Naive thymus-derived CD4-positive, alpha-beta T cell (primary cell): ENCODE measurements around the gene WFDC13. TPM values are rescaled to one million over a fixed set of nuclear protein-coding genes. Genes with fewer than 3 reads are reported as not detected.
"Not testable (repeated sequence)": the region's sequence is repeated elsewhere in the genome, so short reads cannot be mapped to it uniquely, and the experiment has no call there.

Source experiments
- ATAC-seq: fragments of 150-1000 bp; cut with Tn5 transposase; 2 replicates; pipeline ENCODE4 v1.10.0; 2021; ENCODE audit warnings: mild to moderate bottlenecking, moderate library complexity
- CTCF ChIA-PET: fragments of 350-600 bp; sonication (Branson Sonifier 250); formaldehyde crosslinking; loops from one replicate; lab custom pipeline; 2021; ENCODE audit warnings: antibody characterized with exemption; lab: Charles Lee
- POLR2A ChIA-PET: fragments of 350-600 bp; sonication (Branson Sonifier 250); formaldehyde crosslinking; loops from one replicate; lab custom pipeline; 2021; ENCODE audit warnings: antibody characterized with exemption, inconsistent platforms; lab: Charles Lee
- DNase-seq, 9 donors: peaks; one replicate each; pipeline versions ENCODE4 v3.0.0 to v3.0.0-alpha.2; 2020 to 2022; ENCODE audit warnings: mixed read lengths in 1 of 9
- H3K27ac ChIP-seq: one replicate; pipeline ENCODE4 v1.7.0; 2013; ENCODE audit warnings: mild to moderate bottlenecking, low read depth, low read length, moderate library complexity
- H3K27me3 ChIP-seq, 2 donors: one replicate each; pipeline ENCODE4 v1.7.0; 2013; ENCODE audit warnings: low read length in 2 of 2, mild to moderate bottlenecking in 2 of 2, moderate library complexity in 2 of 2; ENCODE audit not compliant: control insufficient read depth in 2 of 2, insufficient read depth in 2 of 2
- H3K36me3 ChIP-seq, 3 experiments: 1 replicate in 2 of 3; 2 replicates in 1 of 3; pipeline ENCODE4 v1.7.0; 2013; ENCODE audit warnings: low read length in 3 of 3, mild to moderate bottlenecking in 3 of 3, moderate library complexity in 1 of 3; ENCODE audit not compliant: insufficient read depth in 3 of 3, control insufficient read depth in 2 of 3
- H3K4me1 ChIP-seq, 2 donors: one replicate each; pipeline ENCODE4 v1.7.0; 2013; ENCODE audit warnings: low read length in 2 of 2, mild to moderate bottlenecking in 2 of 2, moderate library complexity in 1 of 2; ENCODE audit not compliant: control insufficient read depth in 2 of 2, insufficient read depth in 2 of 2
- H3K4me3 ChIP-seq: 2 replicates; pipeline ENCODE4 v1.7.0; 2013; ENCODE audit warnings: mild to moderate bottlenecking, low read length
- H3K9me3 ChIP-seq, 3 experiments: 1 replicate in 2 of 3; 2 replicates in 1 of 3; pipeline ENCODE4 v1.7.0; 2013; ENCODE audit warnings: low read length in 3 of 3; ENCODE audit not compliant: control insufficient read depth in 2 of 3
- H3K27ac Mint-ChIP-seq, 9 donors: one replicate each; pipeline ENCODE4 v1.8.0; 2020 to 2022; ENCODE audit warnings: mixed read lengths in 9 of 9, mild to moderate bottlenecking in 8 of 9, moderate library complexity in 5 of 9, inconsistent platforms in 2 of 9
- H3K27me3 Mint-ChIP-seq, 5 donors: one replicate each; pipeline ENCODE4 v1.8.0; 2021 to 2022; ENCODE audit warnings: mixed read lengths in 5 of 5, mild to moderate bottlenecking in 1 of 5
- H3K36me3 Mint-ChIP-seq, 5 donors: one replicate each; pipeline ENCODE4 v1.8.0; 2020 to 2022; ENCODE audit warnings: mixed read lengths in 5 of 5, mild to moderate bottlenecking in 3 of 5, inconsistent platforms in 1 of 5
- H3K4me1 Mint-ChIP-seq, 7 donors: one replicate each; pipeline ENCODE4 v1.8.0; 2020 to 2022; ENCODE audit warnings: mixed read lengths in 7 of 7, mild to moderate bottlenecking in 3 of 7, inconsistent platforms in 1 of 7
- H3K4me3 Mint-ChIP-seq, 10 donors: one replicate each; pipeline ENCODE4 v1.8.0; 2020 to 2022; ENCODE audit warnings: mild to moderate bottlenecking in 10 of 10, mixed read lengths in 10 of 10, moderate library complexity in 6 of 10, inconsistent platforms in 2 of 10
- H3K9me3 Mint-ChIP-seq, 11 donors: one replicate each; pipeline ENCODE4 v1.8.0; 2020 to 2022; ENCODE audit warnings: mixed read lengths in 11 of 11, mild to moderate bottlenecking in 4 of 11, inconsistent platforms in 1 of 11, moderate library complexity in 1 of 11
- intact Hi-C, 2 donors: fragments of 100-400 bp; cut with micrococcal nuclease; formaldehyde crosslinking; loops; one replicate each; pipeline ENCODE4 v1.15.1; 2023
- polyA plus RNA-seq, 2 donors: library from polyadenylated mRNA; unstranded; fragments of 300-500 nt; fragmentation: Illumina TruSeq; gene quantifications; one replicate each; pipeline ENCODE4 v1.2.3, GENCODE V29; 2021
- total RNA-seq, 6 experiments: library from RNA in 5 of 6; stranded (reverse) in 5 of 6; gene quantifications; 1 replicate in 5 of 6; 2 replicates in 1 of 6; pipeline ENCODE4 v1.2.3 and lab custom pipeline; 2021 to 2026

Gene WFDC13
- total and polyA plus RNA-seq, 7 experiments from 2014 or later = not detected

- Histone ChIP-seq H3K27ac (no peak overlapping the region), H3K9me3 (no peaks in the 10 kb centered on the region), H3K4me3 (no peak overlapping the region), H3K27me3 (no peaks in the 10 kb centered on the region), H3K36me3 (no peaks in the 10 kb centered on the region), H3K4me1 (no peaks in the 10 kb centered on the region)
- no peak overlapping the region for H3K4me3 Mint-ChIP-seq
- peaks cover 0 to 9% (median 5%) of the 10 kb centered on the region in 11 donors for H3K9me3 Mint-ChIP-seq
- H3K27me3 Mint-ChIP-seq = peaks cover 13 to 46% (median 37%) of the 10 kb centered on the region in 5 donors
- ATAC-seq (no peak), DNase-seq (no peak)
- no peak overlapping the region for H3K27ac Mint-ChIP-seq
- H3K4me1 Mint-ChIP-seq = no peaks in the 10 kb centered on the region
- intact Hi-C loops = no loop called here
- ChIA-PET CTCF (no interaction called here), POLR2A (no interaction called here)
- H3K36me3 Mint-ChIP-seq = peaks cover 0 to 8% (median 0%) of the 10 kb centered on the region in 5 donors
Observed at GRCh38 chr20:45695496-45695895, 6.3 kb upstream of the WFDC13 start.

- CTCF ChIA-PET = no interaction called here
- ATAC-seq = no peak
Observed at GRCh38 chr20:45701104-45701503, 734 bp upstream of the WFDC13 start.

GRCh38 chr20:45704969-45705637, 3.3 kb downstream of the WFDC13 start, which contains the start of gene WFDC10B:
Gene WFDC10B (minus strand): TSS chr20:45705019. CDS start chr20:45685992, 19,027 bp downstream.
- no peaks in the 10 kb centered on the region for H3K4me1 Mint-ChIP-seq
- intact Hi-C loops = no loop called here
- Histone ChIP-seq H3K27me3 (no peaks in the 10 kb centered on the region), H3K4me3 (no peak within 1 kb of the TSS), H3K27ac (no peak within 1 kb of the TSS), H3K4me1 (no peaks in the 10 kb centered on the region), H3K9me3 (no peaks in the 10 kb centered on the region), H3K36me3 (no peaks in the 10 kb centered on the region)
- no peaks in the 10 kb centered on the region for H3K36me3 Mint-ChIP-seq
- H3K27me3 Mint-ChIP-seq = peaks cover 29 to 48% (median 41%) of the 10 kb centered on the region in 5 donors
- CTCF ChIA-PET = interaction anchor here (1.3 kb wide), 1 partner anchor 66 kb away, joined by 3 read pairs; no protein-coding TSS in a partner anchor
- ATAC-seq (no peak), DNase-seq (no peak)
- no peak within 1 kb of the TSS for H3K4me3 Mint-ChIP-seq
- H3K27ac Mint-ChIP-seq = no peak within 1 kb of the TSS
- peaks cover 0 to 5% (median 0%) of the 10 kb centered on the region in 11 donors for H3K9me3 Mint-ChIP-seq
- POLR2A ChIA-PET = no interaction called here

More at GRCh38 chr20:45701104-45701503, 734 bp upstream of the WFDC13 start:
- H3K36me3 Mint-ChIP-seq = no peaks in the 10 kb centered on the region
- H3K4me1 ChIP-seq = no peaks in the 10 kb centered on the region
- H3K27me3 ChIP-seq = no peaks in the 10 kb centered on the region
- peaks cover 0 to 5% (median 0%) of the 10 kb centered on the region in 11 donors for H3K9me3 Mint-ChIP-seq
- no peaks in the 10 kb centered on the region for H3K4me1 Mint-ChIP-seq
- H3K36me3 ChIP-seq = no peaks in the 10 kb centered on the region
- H3K27ac Mint-ChIP-seq = no peak overlapping the region
- no peak overlapping the region for H3K27ac ChIP-seq
- no peak overlapping the region for H3K4me3 ChIP-seq
- DNase-seq = no peak
- peaks cover 16 to 30% (median 27%) of the 10 kb centered on the region in 5 donors for H3K27me3 Mint-ChIP-seq
- H3K9me3 ChIP-seq = no peaks in the 10 kb centered on the region
- intact Hi-C loops = no loop called here
- POLR2A ChIA-PET = no interaction called here
- H3K4me3 Mint-ChIP-seq = no peak overlapping the region

- H3K27me3 Mint-ChIP-seq = peaks cover 36 to 68% (median 56%) of the 10 kb centered on the region in 5 donors
- CTCF ChIA-PET, DNase-seq, H3K4me3 ChIP-seq, POLR2A ChIA-PET, H3K4me1 ChIP-seq, H3K36me3 Mint-ChIP-seq, H3K27me3 ChIP-seq, H3K4me3 Mint-ChIP-seq, H3K36me3 ChIP-seq, H3K27ac ChIP-seq, ATAC-seq, H3K27ac Mint-ChIP-seq, intact Hi-C loops, H3K9me3 ChIP-seq, H3K4me1 Mint-ChIP-seq: not testable (repeated sequence)
- peaks cover 0 to 18% (median 2%) of the 10 kb centered on the region in 11 donors for H3K9me3 Mint-ChIP-seq
Observed at GRCh38 chr20:45716141-45716688, 14.4 kb downstream of the WFDC13 start.

GRCh38 chr20:45722047-45722446, 20.2 kb downstream of the WFDC13 start, which contains the start of gene SPINT4:
Gene SPINT4 (plus strand): TSS chr20:45722347. CDS start chr20:45722368, 21 bp downstream.
- H3K4me3 Mint-ChIP-seq = no peak within 1 kb of the TSS
- Histone ChIP-seq H3K27me3 (no peaks in the 10 kb centered on the region), H3K4me3 (no peak within 1 kb of the TSS), H3K27ac (no peak within 1 kb of the TSS), H3K36me3 (no peaks in the 10 kb centered on the region), H3K9me3 (no peaks in the 10 kb centered on the region), H3K4me1 (no peaks in the 10 kb centered on the region)
- ChIA-PET CTCF (no interaction called here), POLR2A (no interaction called here)
- H3K9me3 Mint-ChIP-seq = peaks cover 0 to 7% (median 0%) of the 10 kb centered on the region in 11 donors
- no peak within 1 kb of the TSS for H3K27ac Mint-ChIP-seq
- H3K36me3 Mint-ChIP-seq = no peaks in the 10 kb centered on the region
- ATAC-seq (no peak), DNase-seq (no peak)
- intact Hi-C loops = no loop called here
- no peaks in the 10 kb centered on the region for H3K4me1 Mint-ChIP-seq
- peaks cover 32 to 61% (median 56%) of the 10 kb centered on the region in 5 donors for H3K27me3 Mint-ChIP-seq

- Histone ChIP-seq H3K4me1 (no peaks in the 10 kb centered on the region), H3K36me3 (no peaks in the 10 kb centered on the region), H3K9me3 (no peaks in the 10 kb centered on the region), H3K4me3 (no peak overlapping the region), H3K27me3 (no peaks in the 10 kb centered on the region), H3K27ac (no peak overlapping the region)
- DNase-seq (no peak), ATAC-seq (no peak)
- Mint-ChIP-seq H3K36me3 (no peaks in the 10 kb centered on the region), H3K27ac (no peak overlapping the region), H3K4me3 (no peak overlapping the region), H3K4me1 (no peaks in the 10 kb centered on the region), H3K9me3 (peaks cover 0 to 7% (median 0%) of the 10 kb centered on the region in 11 donors), H3K27me3 (peaks cover 21 to 50% (median 38%) of the 10 kb centered on the region in 5 donors)
- CTCF ChIA-PET = no interaction called here
- intact Hi-C loops = no loop called here
- POLR2A ChIA-PET = no interaction called here
Observed at GRCh38 chr20:45725134-45725533, 23.3 kb downstream of the WFDC13 start.
